ENCODE measurements around the gene GRAMD2B. TPM values are rescaled to one million over a fixed set of nuclear protein-coding genes. Genes with fewer than 3 reads are reported as not detected.

Gene GRAMD2B
- total RNA-seq, 2 experiments from 2014 or later, result 7.4 to 7.7 TPM

DNA sequence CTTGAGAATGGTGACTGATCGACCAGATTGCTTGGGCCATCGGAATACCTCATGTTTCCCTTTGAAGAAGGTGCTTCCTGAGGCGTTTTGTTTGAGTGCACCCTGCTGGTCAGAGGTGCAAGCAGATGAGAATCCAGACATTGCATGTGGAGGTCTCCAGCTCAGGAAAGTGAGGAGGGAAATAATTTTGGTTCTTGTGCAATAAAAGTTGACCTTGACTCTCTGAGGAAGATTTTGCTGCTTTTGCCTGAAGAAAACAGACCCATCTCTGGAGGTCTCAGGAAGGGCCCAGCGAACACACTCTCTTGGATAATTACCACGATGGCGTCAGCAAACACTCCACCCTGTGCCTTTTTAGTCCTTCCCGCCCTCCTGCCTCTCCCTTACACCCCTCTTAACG, 69.7 kb downstream of the GRAMD2B start:
- no peaks in the 10 kb centered on the region for H3K4me1 Mint-ChIP-seq
- no peaks in the 10 kb centered on the region for H3K27me3 Mint-ChIP-seq
- H3K36me3 Mint-ChIP-seq, result peaks cover 3% of the 10 kb centered on the region
- no peak for DNase-seq
- no peaks in the 10 kb centered on the region for H3K9me3 Mint-ChIP-seq
- no peak overlapping the region for H3K4me3 Mint-ChIP-seq
- no peak overlapping the region for H3K27ac Mint-ChIP-seq

DNA sequence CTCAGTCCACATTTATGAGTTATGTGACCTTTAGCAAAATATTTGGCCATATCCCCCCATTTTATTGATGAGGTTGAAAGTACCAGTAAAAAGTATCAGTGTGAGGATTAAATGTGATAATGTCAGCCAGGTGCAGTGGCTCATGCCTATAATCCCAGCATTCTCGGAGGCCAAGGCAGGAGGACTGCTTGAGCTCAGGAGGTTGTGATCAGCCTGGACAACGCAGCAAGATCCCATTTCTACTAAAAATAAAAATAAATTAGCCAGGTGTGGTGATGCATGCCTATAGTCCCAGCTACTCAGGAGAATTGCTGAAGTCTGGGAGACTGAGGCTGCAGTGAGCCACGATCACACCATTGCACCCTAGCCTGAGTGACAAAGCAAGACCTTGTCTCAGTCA, 71.2 kb downstream of the GRAMD2B start:
- Mint-ChIP-seq H3K4me3 (no peak overlapping the region), H3K9me3 (no peaks in the 10 kb centered on the region), H3K4me1 (no peaks in the 10 kb centered on the region), H3K27me3 (no peaks in the 10 kb centered on the region), H3K27ac (no peak overlapping the region), H3K36me3 (peaks cover 3% of the 10 kb centered on the region)
- DNase-seq, result no peak

DNA sequence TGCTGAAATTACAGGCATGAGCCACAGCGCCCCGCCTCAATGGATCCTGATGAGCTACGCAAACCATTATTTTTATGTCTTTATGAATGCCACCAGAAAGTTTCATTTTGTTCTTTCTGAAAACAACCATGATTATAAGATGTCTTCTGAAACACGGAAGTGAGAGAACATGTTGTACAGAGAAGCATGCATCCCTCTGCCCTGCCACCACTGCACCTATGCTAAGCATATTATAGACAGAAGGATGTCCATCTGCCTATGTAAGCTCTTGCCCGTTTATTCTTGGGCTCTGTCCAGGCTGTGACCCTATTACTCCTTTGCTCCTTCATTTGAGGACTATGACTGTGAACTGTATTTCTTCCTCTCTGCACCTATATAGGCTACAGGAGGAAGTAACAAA, 74.3 kb downstream of the GRAMD2B start:
- no peaks in the 10 kb centered on the region for H3K27me3 Mint-ChIP-seq
- no peaks in the 10 kb centered on the region for H3K9me3 Mint-ChIP-seq
- DNase-seq, result no peak
- H3K36me3 Mint-ChIP-seq, result peaks cover 3% of the 10 kb centered on the region
- no peak overlapping the region for H3K4me3 Mint-ChIP-seq
- no peak overlapping the region for H3K27ac Mint-ChIP-seq
- H3K4me1 Mint-ChIP-seq, result peaks cover 9% of the 10 kb centered on the region

DNA sequence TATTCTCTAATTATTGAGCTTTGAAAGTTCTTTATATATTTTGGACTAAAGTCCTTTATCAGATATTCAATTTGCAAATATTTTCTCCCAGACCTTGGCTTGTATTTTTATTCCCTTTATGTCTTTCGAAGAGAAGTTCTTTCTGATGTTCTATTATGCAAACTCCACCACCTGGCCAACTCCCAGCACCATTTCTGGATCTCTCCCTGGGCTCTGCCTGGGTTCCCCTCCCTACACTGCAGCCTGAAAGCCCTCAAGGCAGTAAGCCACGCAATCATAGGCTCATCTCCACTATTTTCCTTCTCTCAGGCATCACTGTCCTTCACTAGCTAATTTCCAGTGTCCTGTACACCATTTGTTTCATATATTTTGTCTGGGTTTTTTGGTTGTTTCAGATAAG, 76.1 kb downstream of the GRAMD2B start:
- DNase-seq, result no peak
- no peaks in the 10 kb centered on the region for H3K27me3 Mint-ChIP-seq
- H3K27ac Mint-ChIP-seq, result no peak overlapping the region
- no peaks in the 10 kb centered on the region for H3K9me3 Mint-ChIP-seq
- H3K4me1 Mint-ChIP-seq, result peaks cover 12% of the 10 kb centered on the region
- H3K36me3 Mint-ChIP-seq, result peaks cover 1% of the 10 kb centered on the region
- H3K4me3 Mint-ChIP-seq, result no peak overlapping the region

DNA sequence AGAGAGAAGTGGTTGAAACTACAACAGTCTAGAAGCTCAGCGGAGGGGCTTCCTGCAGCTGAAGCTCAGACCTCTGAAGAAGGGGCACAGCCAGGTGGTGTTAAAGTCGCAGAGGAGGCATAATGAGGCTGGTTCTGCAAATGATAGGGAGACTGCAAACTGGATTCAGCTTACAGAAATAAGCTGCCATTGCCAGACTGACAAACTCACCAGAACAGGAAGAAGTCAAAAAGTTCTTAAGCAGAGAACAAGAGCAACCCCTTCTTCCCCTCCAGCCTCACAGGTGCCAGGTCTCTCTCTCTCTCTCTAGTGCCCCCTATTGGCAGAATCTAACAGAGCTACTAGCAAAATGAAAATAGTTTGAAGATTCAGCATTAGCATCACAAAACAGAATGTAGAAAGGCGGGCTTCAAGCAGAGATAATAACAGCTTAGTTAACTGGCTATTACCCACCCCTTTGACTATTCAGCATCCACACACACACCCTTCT, 76.7 kb downstream of the GRAMD2B start:
- Mint-ChIP-seq H3K27me3 (no peaks in the 10 kb centered on the region), H3K9me3 (no peaks in the 10 kb centered on the region), H3K4me1 (peaks cover 13% of the 10 kb centered on the region), H3K27ac (no peak overlapping the region), H3K36me3 (no peaks in the 10 kb centered on the region), H3K4me3 (no peak overlapping the region)
- no peak for DNase-seq

DNA sequence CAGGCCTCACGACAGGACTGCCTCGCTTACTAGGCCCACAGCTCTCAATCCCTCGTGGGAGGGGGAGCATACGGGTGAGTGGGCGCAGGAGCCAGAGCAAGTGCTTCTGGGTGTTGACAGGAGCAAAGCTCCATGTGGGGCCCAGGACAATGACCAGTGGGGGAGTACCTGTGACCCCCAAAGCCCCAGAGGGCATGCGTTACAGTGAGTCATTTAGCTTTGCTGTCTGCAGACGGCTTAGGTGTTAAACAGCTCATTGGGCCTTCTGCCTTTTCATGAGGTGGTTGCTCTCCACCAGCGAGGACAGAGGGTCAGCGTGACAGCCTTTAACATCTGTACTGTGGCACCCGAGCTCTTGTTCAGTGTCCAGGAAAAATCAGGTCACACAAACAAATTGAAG, 78.2 kb downstream of the GRAMD2B start:
- Mint-ChIP-seq H3K36me3 (no peaks in the 10 kb centered on the region), H3K27me3 (no peaks in the 10 kb centered on the region), H3K27ac (no peak overlapping the region), H3K9me3 (no peaks in the 10 kb centered on the region), H3K4me3 (no peak overlapping the region), H3K4me1 (peaks cover 15% of the 10 kb centered on the region)
- DNase-seq, result no peak

DNA sequence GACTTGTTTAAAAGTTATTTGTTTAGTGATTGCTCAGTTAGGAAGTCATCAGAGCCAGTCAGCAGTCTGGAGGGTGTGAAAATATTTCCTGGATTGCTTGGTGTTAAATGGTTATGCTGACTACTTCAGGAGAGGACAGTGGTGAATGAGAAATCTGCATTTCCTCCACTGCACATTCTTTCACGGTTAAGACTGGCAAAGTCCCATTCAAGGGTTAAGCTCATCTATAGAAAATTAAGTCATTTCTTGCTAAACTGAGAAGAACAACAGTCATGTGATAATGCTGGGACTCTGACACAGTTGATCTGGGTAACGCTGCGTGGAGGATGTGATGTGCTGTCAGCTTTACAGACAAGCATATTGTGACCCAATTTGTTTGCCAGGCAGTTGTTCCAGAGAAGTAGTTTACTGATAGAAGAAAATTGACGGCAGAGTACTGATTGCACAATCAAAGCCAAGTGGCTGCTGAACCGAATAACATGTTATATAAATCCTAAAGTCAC, 80.4 kb downstream of the GRAMD2B start:
- no peaks in the 10 kb centered on the region for H3K27me3 Mint-ChIP-seq
- H3K4me3 Mint-ChIP-seq, result no peak overlapping the region
- H3K36me3 Mint-ChIP-seq, result peaks cover 3% of the 10 kb centered on the region
- H3K27ac Mint-ChIP-seq, result no peak overlapping the region
- no peak for DNase-seq
- H3K9me3 Mint-ChIP-seq, result peaks cover 2% of the 10 kb centered on the region
- peaks cover 24% of the 10 kb centered on the region for H3K4me1 Mint-ChIP-seq

DNA sequence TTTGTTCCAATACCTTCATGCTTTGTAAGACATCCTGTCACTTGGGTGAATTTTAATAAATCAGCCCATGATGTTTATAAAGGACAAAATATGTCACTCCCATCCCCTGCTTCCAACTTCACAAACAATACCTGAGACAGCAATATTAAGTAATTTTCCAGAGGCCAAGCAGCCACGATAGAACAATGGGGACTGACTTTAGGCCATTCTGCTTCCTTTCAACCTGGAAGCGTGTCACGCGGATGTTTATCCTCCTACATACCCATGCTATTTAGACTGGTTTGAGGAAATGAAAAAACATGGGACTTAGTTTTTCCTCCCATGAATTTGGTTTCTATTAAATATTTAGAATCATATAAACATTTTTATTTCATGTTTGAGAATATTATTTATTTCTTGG, 82.9 kb downstream of the GRAMD2B start:
- no peaks in the 10 kb centered on the region for H3K27me3 Mint-ChIP-seq
- peaks cover 33% of the 10 kb centered on the region for H3K4me1 Mint-ChIP-seq
- H3K9me3 Mint-ChIP-seq, result peaks cover 5% of the 10 kb centered on the region
- no peak overlapping the region for H3K4me3 Mint-ChIP-seq
- no peak overlapping the region for H3K27ac Mint-ChIP-seq
- peaks cover 7% of the 10 kb centered on the region for H3K36me3 Mint-ChIP-seq
- DNase-seq, result no peak

DNA sequence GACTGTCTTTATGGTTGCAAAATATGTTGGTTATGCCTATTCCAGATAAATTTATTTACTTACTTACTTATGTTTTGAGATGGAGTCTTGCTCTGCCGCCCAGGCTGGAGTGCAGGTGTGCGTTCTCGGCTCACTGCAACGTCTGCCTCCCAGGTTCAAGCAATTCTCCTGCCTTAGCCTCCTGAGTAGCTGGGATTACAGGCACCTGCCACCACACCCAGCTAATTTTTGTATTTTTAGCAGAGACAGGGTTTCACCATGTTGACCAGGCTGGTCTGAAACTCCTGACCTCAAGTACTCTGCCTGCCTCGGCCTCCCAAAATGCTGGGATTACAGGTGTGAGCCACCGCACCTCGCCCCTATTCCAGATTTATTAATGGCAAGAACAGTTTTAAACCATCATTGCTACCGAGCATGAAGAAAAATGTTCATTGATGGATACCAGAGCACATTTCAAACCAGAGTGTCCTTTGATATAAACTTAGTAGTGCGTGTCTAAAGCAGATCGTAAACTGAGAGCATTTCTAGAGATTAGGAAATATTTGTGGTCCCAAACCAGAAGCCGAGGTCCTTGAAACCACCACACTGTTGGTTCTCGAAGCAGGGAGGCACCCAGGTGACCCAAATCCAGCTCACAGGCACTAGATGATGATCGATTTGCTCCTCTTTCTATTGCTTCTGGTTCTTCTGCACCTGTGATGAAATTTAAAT, 85.2 kb downstream of the GRAMD2B start:
- Mint-ChIP-seq H3K9me3 (peaks cover 5% of the 10 kb centered on the region), H3K27ac (peak overlapping the region; percentile 92), H3K4me3 (peak overlapping the region; percentile 78), H3K36me3 (peaks cover 7% of the 10 kb centered on the region), H3K27me3 (no peaks in the 10 kb centered on the region), H3K4me1 (peaks cover 38% of the 10 kb centered on the region)
- DNase-seq, result no peak

DNA sequence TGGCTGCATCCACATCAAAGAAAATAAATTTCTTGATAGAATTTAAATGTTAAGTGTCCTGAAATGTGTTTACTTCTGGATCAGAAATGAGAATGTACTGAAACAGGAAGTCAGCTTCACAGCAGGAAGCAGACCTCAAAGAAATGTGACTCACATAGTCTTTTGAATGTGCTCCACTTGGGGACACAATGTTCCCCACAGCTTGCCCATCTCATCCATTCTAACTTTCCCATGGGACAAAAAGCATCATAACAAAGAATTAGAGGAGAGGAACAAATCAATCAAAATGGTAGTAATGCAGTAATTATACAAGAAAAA, 85.7 kb downstream of the GRAMD2B start:
- peak overlapping the region; percentile 92 for H3K27ac Mint-ChIP-seq
- H3K4me1 Mint-ChIP-seq, result peaks cover 38% of the 10 kb centered on the region
- DNase-seq, result no peak
- H3K9me3 Mint-ChIP-seq, result peaks cover 5% of the 10 kb centered on the region
- H3K4me3 Mint-ChIP-seq, result peak overlapping the region; percentile 78
- H3K27me3 Mint-ChIP-seq, result no peaks in the 10 kb centered on the region
- peaks cover 7% of the 10 kb centered on the region for H3K36me3 Mint-ChIP-seq

DNA sequence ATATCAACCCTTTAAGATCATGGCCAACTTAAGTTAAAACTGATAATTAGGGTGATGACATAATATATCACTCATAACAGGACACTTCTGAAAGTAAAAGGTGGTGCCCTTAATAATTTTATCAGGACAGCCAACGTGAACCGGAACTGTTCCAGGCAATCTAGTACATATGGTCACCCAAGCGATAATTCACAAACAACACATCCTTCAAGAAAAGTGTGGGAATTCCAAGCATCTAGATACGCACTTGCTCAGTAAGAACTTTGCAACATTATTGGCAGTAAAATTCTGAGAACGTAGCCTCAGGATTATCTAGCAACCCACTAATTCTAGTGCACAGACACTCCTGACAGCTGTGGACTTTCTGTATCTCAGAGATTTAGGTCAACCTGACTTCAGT, 86.1 kb downstream of the GRAMD2B start:
- Mint-ChIP-seq H3K4me1 (peaks cover 35% of the 10 kb centered on the region), H3K36me3 (peaks cover 7% of the 10 kb centered on the region), H3K27ac (no peak overlapping the region), H3K27me3 (no peaks in the 10 kb centered on the region), H3K9me3 (peaks cover 5% of the 10 kb centered on the region), H3K4me3 (peak overlapping the region; percentile 78)
- DNase-seq, result no peak

DNA sequence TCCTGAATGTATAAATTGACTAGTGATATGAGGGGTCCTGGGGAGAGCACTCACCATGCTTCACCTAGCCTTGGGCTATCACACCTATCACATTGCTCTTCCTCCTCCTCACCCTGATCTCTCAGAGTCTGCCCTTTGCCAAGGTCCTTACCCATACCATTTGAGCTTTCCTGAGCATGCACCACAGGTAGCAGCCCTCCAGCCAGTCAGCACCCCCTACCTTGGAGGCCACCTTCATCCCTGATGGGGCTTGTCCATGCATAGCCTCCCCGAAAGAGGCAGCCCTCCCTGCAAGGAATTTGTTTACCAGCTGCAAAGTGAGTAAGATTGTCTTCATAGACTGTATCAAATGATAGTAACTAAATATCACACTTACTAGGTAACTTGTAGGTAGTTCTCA, 88.8 kb downstream of the GRAMD2B start:
- peaks cover 5% of the 10 kb centered on the region for H3K9me3 Mint-ChIP-seq
- H3K4me1 Mint-ChIP-seq, result peaks cover 32% of the 10 kb centered on the region
- H3K27me3 Mint-ChIP-seq, result no peaks in the 10 kb centered on the region
- peaks cover 7% of the 10 kb centered on the region for H3K36me3 Mint-ChIP-seq
- no peak for DNase-seq
- no peak overlapping the region for H3K4me3 Mint-ChIP-seq
- no peak overlapping the region for H3K27ac Mint-ChIP-seq

DNA sequence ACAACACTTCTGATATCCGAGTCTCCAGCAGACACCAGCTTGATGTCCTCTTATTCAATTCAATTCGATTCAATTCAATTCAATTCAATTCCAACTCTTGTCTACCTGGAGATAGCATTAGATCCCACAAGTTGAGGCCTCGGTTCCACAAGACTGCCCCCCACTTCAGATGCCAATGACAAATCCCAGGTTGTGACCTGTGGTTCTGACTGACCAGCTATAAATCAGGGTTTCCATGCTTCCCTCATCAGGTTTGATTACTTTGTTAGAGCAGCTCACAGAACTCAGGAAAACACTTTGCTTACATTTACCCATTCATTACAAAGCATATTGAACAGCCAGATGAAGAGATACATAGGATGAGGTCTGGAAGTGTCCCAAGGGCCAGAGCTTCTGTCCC, 89.2 kb downstream of the GRAMD2B start:
- no peak overlapping the region for H3K4me3 Mint-ChIP-seq
- H3K27ac Mint-ChIP-seq, result no peak overlapping the region
- no peak for DNase-seq
- H3K9me3 Mint-ChIP-seq, result peaks cover 3% of the 10 kb centered on the region
- H3K4me1 Mint-ChIP-seq, result peaks cover 31% of the 10 kb centered on the region
- H3K36me3 Mint-ChIP-seq, result peaks cover 7% of the 10 kb centered on the region
- H3K27me3 Mint-ChIP-seq, result no peaks in the 10 kb centered on the region

DNA sequence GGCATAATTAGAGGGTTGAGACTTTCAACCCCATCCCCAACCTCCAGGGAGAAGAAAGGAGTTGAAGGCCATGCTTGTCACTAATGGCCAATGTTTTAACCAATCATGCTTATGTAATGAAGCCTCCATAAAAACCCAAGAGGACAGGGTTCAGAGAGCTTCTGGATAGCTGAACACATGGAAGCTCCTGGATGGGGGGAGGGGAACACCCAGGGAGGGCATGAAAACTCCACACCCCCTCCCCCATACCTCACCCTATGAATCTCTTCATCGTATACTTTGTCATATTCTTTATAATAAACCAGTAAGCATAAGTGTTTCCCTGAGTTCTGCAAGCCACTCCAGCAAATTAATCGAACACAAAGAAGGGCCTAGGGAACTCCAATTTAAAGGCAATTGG, 90.1 kb downstream of the GRAMD2B start:
- Mint-ChIP-seq H3K36me3 (peaks cover 5% of the 10 kb centered on the region), H3K27ac (no peak overlapping the region), H3K4me1 (peaks cover 26% of the 10 kb centered on the region), H3K27me3 (no peaks in the 10 kb centered on the region), H3K4me3 (no peak overlapping the region), H3K9me3 (peaks cover 3% of the 10 kb centered on the region)
- DNase-seq, result no peak

DNA sequence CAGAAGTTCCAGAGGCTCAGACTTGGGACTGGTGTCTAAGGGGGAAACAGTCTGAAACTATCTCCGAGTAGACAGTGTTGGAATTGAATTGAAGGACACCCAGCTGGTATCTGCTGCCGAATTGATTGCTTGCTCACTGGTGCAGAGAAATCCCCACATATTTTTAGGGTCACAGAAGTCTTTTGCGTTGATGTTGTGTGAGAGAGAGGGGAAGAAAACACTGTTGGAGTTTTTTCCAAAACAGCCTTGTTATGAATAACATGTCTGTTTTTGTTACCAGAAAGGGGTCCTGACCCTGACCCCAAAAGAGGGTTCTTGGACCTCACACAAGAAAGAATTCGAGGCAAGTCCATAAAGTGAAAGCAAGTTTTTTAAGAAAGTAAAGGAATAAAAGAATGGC, 90.5 kb downstream of the GRAMD2B start:
- peaks cover 3% of the 10 kb centered on the region for H3K9me3 Mint-ChIP-seq
- H3K4me1 Mint-ChIP-seq, result peaks cover 22% of the 10 kb centered on the region
- H3K27me3 Mint-ChIP-seq, result no peaks in the 10 kb centered on the region

DNA sequence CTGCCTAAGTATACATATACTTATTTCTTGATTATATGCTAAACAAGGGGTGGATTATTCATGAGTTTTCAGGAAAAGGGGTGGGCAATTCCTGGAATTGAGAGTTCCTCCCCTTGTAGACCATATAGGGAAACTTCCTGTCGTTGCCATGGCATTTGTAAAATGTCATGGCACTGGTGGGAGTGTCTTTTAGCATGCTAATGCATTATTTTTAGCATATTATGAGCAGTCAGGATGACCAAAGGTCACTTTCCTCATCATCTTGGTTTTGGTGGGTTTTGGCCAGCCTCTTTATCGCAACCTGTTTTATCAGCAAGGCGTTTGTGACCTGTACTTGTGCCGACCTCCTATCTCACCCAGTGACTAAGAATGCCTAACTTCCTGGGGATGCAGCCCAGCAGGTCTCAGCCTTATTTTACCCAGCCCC, 90.9 kb downstream of the GRAMD2B start:
- Mint-ChIP-seq H3K27me3 (no peaks in the 10 kb centered on the region), H3K27ac (no peak overlapping the region), H3K4me1 (peaks cover 18% of the 10 kb centered on the region), H3K36me3 (peaks cover 1% of the 10 kb centered on the region), H3K4me3 (no peak overlapping the region), H3K9me3 (no peaks in the 10 kb centered on the region)
- no peak for DNase-seq

More for the DNA sequence above, 90.5 kb downstream of the GRAMD2B start:
- DNase-seq, result no peak
- peaks cover 3% of the 10 kb centered on the region for H3K36me3 Mint-ChIP-seq
- no peak overlapping the region for H3K4me3 Mint-ChIP-seq
- H3K27ac Mint-ChIP-seq, result no peak overlapping the region
